B cell (primary cell): ENCODE data around the gene PPP3CA.

ENCODE experiments used
- CTCF ChIP-seq: fragments of 200-600 bp; IDR thresholded peaks from one replicate; pipeline ENCODE4 v1.8.0; 2022; ENCODE audit warnings: antibody characterized with exemption, mild to moderate bottlenecking
- EZH2 ChIP-seq: IDR thresholded peaks from 2 replicates; pipeline ENCODE4 v1.6.1; 2012; ENCODE audit warnings: borderline replicate concordance, low read depth, mild to moderate bottlenecking, moderate library complexity, low read length; ENCODE audit not compliant: insufficient read depth, poor library complexity, severe bottlenecking

DNA sequence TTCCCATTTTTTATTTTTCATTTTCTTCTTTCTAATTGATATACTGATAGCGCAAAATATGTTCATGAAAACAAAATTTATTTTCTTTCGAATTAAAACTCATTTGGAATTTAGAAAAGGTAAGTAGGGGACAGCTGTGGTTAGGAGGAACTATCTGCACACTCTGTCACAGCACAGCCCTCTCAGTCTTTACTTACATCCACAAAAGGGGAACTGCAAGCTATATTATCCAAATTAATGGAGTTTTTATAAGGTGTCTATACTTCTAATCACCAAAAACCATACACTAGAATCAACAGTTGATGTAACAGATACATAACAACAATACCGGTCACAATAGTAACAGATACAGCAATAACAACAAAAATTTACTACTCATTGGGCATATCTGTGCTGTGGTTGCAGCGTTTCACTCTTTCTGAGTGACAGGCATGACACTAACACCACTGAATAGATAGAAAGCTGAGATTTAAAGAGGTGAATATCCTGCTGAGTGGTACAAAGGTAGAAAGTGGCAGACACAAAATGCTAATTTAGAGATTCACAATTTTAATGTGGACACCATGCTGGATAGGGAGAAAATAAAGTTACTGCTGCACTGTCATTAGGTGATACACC lies 160.7 kb downstream of the PPP3CA start:
- TF ChIP-seq CTCF (no peak), EZH2 (no peak)
